PC-9 (cell line): Measurements from ENCODE around the gene HELZ2.

Source experiments
- CTCF ChIP-seq: fragments of 200-600 bp; sonication (generic); conservative IDR thresholded peaks from 2 replicates; pipeline ENCODE4 v1.6.1; 2017; ENCODE audit warnings: mixed run types, antibody characterized with exemption, mild to moderate bottlenecking, moderate library complexity
- EZH2 ChIP-seq: fragments of 200-600 bp; sonication (generic); IDR thresholded peaks from 2 replicates; pipeline ENCODE4 v1.8.0; 2017; ENCODE audit warnings: antibody characterized with exemption, low read depth

DNA sequence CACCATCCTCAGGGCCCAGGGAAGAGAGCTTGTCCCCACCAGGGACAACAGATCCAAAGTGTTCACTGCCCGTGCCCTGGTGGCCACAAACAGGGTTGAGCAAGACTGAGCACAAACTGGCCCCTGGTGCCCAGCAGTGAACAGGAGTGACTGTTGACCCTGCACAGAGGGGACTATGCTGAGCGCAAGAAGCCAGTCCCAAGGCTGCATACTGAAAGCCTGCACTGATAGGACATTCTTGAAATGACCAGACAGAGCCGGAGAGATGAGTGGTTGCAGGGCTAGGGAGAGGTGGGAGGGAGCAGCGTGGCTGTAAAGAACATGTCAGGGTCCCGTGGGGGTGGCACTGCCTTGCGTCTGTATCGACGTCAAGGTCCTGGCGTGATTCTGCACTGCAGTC lies 23.0 kb downstream of the HELZ2 start:
- TF ChIP-seq CTCF (no peak), EZH2 (no peak)
